Ascending aorta (tissue), 2 donors: ENCODE results near the gene TAF9B. TPM values are rescaled to one million over a fixed set of nuclear protein-coding genes. Genes with fewer than 3 reads are reported as not detected.

Experiments
- DNase-seq, 2 donors: peaks; one replicate each; pipeline ENCODE4 v3.0.0-alpha.2; 2019; ENCODE audit warnings: low spot score in 2 of 2
- H3K27ac ChIP-seq, 2 donors: fragments of 200-600 bp; sonication (generic); one replicate each; pipeline ENCODE4 v1.5.1; 2016 to 2017; ENCODE audit warnings: mild to moderate bottlenecking in 1 of 2
- H3K27me3 ChIP-seq: fragments of 200-600 bp; sonication (generic); one replicate; pipeline ENCODE4 v1.5.1; 2017
- H3K36me3 ChIP-seq, 2 donors: fragments of 200-600 bp; sonication (generic); one replicate each; pipeline ENCODE4 v1.5.1; 2016
- H3K4me1 ChIP-seq, 2 donors: fragments of 200-600 bp; sonication (generic); one replicate each; pipeline ENCODE4 v1.5.1; 2016 to 2017; ENCODE audit warnings: mild to moderate bottlenecking in 1 of 2
- H3K4me3 ChIP-seq, 2 donors: fragments of 200-600 bp; sonication (generic); one replicate each; pipeline ENCODE4 v1.5.1; 2016 to 2017; ENCODE audit warnings: mild to moderate bottlenecking in 1 of 2
- H3K9me3 ChIP-seq, 2 donors: fragments of 200-600 bp; sonication (generic); one replicate each; pipeline ENCODE4 v1.5.1; 2016
- intact Hi-C: fragments of 100-400 bp; cut with DNase I; formaldehyde crosslinking; loops from one replicate; pipeline ENCODE4 v1.15.1; 2023
- total RNA-seq: library from RNA; depleted of rRNA; stranded (reverse); fragments of >200 nt; gene quantifications from one replicate; pipeline ENCODE4 v1.1.0, GENCODE V29; 2016
- TF ChIP-seq, protein P1 (sequence below), 3 experiments: fragments of 200-600 bp in 2 of 3; fragments of 450-650 bp in 1 of 3; sonication (generic) in 2 of 3; IDR thresholded peaks; one replicate each; pipeline ENCODE4 v1.5.1; 2016 to 2019; ENCODE audit warnings: antibody characterized with exemption in 3 of 3, mild to moderate bottlenecking in 1 of 3, moderate library complexity in 1 of 3

Gene TAF9B
- total RNA-seq, 1 donor from 2014 or later: 7.9 TPM

DNA sequence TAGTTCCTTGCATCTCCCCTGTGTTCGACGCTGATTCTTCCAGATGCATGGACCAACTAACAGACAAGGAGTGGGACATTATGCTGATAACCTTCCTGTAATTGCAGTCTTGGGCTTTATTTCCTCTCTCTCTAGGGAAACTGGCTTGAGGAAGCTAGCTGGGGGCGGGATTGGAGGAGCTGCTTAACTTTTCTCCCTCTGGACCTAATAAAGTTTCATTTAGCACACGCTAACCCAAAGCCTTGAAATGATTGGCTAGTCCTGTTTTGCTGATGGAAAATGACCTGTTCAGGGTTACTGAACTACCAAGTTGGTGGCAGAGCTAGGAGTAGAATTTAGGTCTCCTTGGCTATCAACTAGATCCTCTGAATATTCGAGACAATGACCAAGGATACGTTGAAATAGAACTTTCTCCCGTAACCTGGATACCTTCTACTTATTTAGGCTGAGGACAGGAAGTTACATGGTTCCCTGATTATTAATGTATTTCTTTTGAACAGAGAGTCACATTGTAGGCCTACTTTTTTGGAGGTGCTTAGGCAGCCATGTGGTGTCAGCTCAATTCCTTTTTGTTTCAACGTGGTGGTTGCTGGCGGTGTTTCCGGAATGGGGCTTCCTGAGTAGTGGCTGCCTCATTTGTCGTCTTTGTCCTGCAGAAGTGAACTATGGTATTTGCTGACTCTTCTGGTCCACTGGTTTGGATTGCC lies 33.4 kb downstream of the TAF9B start:
- peak overlapping the region in 1 of 2 donors; percentile 21 for H3K27ac ChIP-seq

DNA sequence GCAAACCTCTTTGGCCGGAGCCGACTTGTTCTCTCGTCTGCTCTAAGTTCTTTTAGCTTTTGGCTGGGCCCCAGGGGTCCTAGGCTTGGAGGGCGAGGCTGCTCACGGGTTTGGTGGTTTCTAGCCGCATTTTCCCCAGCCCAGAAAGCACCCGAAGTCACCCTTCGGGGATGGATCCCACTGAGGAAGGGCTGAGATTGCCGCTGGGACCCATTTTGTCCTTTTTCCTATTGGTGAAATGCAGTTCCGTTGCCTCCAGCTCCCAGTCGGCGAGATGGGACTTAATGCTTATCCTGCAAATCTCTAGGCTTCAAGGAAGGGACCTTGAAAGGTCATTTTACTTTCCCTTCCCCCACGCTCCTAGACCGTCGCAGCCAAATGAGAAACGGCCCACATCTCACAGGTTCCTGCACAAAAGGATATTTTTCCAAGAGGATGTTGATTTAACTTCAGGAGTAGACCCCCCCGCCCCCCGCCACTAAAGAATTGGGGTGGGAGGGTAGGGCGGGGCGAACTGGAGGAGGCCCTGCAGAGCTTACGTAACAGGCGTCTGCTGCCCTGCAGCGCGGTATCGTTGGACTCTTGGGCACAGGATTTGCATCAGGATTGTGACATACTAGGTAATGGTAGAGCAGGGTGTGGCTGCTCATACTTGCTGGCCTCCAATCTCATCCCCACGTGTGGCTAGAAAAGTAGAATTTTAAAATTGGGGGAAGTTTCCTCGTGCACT lies 34.8 kb downstream of the TAF9B start:
- Histone ChIP-seq H3K4me1 (peaks cover 0 to 8% of the 10 kb centered on the region in 2 donors), H3K27ac (peak overlapping the region; percentile 83 to 94), H3K9me3 (no peaks in the 10 kb centered on the region), H3K4me3 (peak overlapping the region; percentile 52 to 72), H3K36me3 (no peaks in the 10 kb centered on the region), H3K27me3 (no peaks in the 10 kb centered on the region)
- intact Hi-C loops: loop anchor here (2.0 to 10.0 kb wide), 6 partner anchors 34 to 1680 kb away; partner anchors contain the start of genes ATP7A, ATRX, COX7B and MAGEE1
- DNase-seq: peak; percentile 12 to 74
- TF ChIP-seq, protein P1, sequence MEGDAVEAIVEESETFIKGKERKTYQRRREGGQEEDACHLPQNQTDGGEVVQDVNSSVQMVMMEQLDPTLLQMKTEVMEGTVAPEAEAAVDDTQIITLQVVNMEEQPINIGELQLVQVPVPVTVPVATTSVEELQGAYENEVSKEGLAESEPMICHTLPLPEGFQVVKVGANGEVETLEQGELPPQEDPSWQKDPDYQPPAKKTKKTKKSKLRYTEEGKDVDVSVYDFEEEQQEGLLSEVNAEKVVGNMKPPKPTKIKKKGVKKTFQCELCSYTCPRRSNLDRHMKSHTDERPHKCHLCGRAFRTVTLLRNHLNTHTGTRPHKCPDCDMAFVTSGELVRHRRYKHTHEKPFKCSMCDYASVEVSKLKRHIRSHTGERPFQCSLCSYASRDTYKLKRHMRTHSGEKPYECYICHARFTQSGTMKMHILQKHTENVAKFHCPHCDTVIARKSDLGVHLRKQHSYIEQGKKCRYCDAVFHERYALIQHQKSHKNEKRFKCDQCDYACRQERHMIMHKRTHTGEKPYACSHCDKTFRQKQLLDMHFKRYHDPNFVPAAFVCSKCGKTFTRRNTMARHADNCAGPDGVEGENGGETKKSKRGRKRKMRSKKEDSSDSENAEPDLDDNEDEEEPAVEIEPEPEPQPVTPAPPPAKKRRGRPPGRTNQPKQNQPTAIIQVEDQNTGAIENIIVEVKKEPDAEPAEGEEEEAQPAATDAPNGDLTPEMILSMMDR (IDR thresholded peaks at IDR 0.05): no peak

More for the DNA sequence above, 33.4 kb downstream of the TAF9B start:
- TF ChIP-seq, protein P1 (IDR thresholded peaks at IDR 0.05): no peak
- intact Hi-C loops: loop anchor here (2.0 to 10.0 kb wide), 2 partner anchors 33 to 1681 kb away; partner anchors contain the start of genes MAGEE1 and TAF9B
- peaks cover 1 to 6% of the 10 kb centered on the region in 2 donors for H3K36me3 ChIP-seq
- no peaks in the 10 kb centered on the region for H3K9me3 ChIP-seq
- H3K27me3 ChIP-seq: no peaks in the 10 kb centered on the region
- DNase-seq: no peak
- H3K4me3 ChIP-seq: peak overlapping the region; percentile 52 to 72
- peaks cover 0 to 8% of the 10 kb centered on the region in 2 donors for H3K4me1 ChIP-seq

DNA sequence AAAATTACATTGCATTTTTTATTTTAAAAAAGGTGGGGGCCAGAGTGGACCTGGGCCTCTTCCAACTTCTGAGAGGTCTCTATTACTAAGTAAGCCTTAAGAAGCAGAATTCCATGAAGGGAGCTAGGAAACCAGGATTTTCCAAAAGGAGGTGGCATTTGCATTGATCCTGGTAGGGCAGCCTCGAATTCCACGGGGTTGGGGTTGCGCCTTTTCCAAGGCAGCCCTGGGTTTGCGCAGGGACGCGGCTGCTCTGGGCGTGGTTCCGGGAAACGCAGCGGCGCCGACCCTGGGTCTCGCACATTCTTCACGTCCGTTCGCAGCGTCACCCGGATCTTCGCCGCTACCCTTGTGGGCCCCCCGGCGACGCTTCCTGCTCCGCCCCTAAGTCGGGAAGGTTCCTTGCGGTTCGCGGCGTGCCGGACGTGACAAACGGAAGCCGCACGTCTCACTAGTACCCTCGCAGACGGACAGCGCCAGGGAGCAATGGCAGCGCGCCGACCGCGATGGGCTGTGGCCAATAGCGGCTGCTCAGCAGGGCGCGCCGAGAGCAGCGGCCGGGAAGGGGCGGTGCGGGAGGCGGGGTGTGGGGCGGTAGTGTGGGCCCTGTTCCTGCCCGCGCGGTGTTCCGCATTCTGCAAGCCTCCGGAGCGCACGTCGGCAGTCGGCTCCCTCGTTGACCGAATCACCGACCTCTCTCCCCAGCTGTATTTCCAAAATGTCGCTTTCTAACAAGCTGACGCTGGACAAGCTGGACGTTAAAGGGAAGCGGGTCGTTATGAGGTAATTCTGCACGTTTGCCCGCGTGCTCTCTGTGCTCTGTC lies 35.6 kb downstream of the TAF9B start, which contains the start of gene PGK1:
PGK1 (plus strand) TSS at position 626 of the 824 bp plus-strand sequence; CDS start at position 719, 93 bp downstream.
- intact Hi-C loops: loop anchor here (2.0 to 10.0 kb wide), 6 partner anchors 35 to 1679 kb away; partner anchors contain the start of genes ATP7A, ATRX, COX7B and MAGEE1
- peak within 1 kb of the TSS; percentile 52 to 72 for H3K4me3 ChIP-seq

DNA sequence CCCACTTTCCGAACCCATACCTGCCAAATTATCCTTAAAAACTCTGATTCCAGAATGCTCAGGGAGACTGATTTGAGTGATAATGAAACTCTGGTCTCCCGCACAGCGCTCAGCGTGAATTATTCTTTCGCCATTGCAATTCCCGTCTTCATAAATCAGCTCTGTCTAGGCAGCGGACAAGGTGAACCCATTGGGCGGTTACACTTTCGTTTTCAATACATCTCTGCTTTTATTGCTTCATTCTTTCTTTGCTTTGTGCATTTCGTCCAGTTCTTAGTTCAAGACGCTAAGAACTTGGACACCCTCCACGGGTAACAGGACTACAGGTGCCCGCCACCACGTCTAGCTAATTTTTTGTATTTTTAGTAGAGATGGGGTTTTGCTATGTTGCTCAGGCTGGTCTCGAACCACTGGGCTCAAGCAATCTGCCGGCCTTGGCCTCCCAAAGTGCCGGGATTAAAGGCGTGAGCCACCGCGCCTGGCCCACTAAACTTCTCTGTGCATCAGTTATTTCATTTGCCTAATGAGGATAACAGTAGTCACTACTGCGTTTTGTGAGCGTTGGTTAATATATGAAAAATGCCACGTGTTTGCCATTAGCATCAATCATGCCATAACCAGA lies 36.3 kb downstream of the TAF9B start:
- Histone ChIP-seq H3K27ac (peak overlapping the region; percentile 82 to 86), H3K27me3 (no peaks in the 10 kb centered on the region), H3K4me1 (peaks cover 0 to 4% of the 10 kb centered on the region in 2 donors), H3K9me3 (no peaks in the 10 kb centered on the region), H3K36me3 (no peaks in the 10 kb centered on the region), H3K4me3 (peak overlapping the region; percentile 42 to 72)
- TF ChIP-seq, protein P1 (IDR thresholded peaks at IDR 0.05): no peak
- no peak for DNase-seq
- intact Hi-C loops: loop anchor here (5.0 to 10.0 kb wide), 5 partner anchors 36 to 1678 kb away; partner anchors contain the start of genes ATP7A, ATRX, COX7B and MAGEE1

More for the DNA sequence above, 35.6 kb downstream of the TAF9B start, which contains the start of gene PGK1:
- no peaks in the 10 kb centered on the region for H3K9me3 ChIP-seq
- peaks cover 0 to 4% of the 10 kb centered on the region in 2 donors for H3K4me1 ChIP-seq
- peak within 1 kb of the TSS; percentile 83 to 94 for H3K27ac ChIP-seq
- H3K36me3 ChIP-seq: no peaks in the 10 kb centered on the region
- TF ChIP-seq, protein P1 (IDR thresholded peaks at IDR 0.05): no peak
- H3K27me3 ChIP-seq: no peaks in the 10 kb centered on the region
- DNase-seq: peak; percentile 90 to 97
